Endodermal cell (in vitro differentiated cells): ENCODE results near the gene ADSS1. TPM values are rescaled to one million over a fixed set of nuclear protein-coding genes. Genes with fewer than 3 reads are reported as not detected.
A peak's percentile ranks its signal among the peaks of the same experiment; 100 is the strongest.

Experiments
- DNase-seq: peaks from one replicate; pipeline ENCODE4 v3.0.0-alpha.2; 2017
- H3K27ac ChIP-seq: 2 replicates; pipeline ENCODE4 v1.5.1; 2013; ENCODE audit warnings: mild to moderate bottlenecking, low read depth, low read length, moderate library complexity
- H3K27me3 ChIP-seq: 2 replicates; pipeline ENCODE4 v1.6.1; 2013; ENCODE audit warnings: mild to moderate bottlenecking, low read length, moderate library complexity; ENCODE audit not compliant: insufficient read depth, control insufficient read depth, poor library complexity, severe bottlenecking
- H3K36me3 ChIP-seq: 2 replicates; pipeline ENCODE4 v1.7.0; 2013; ENCODE audit warnings: mild to moderate bottlenecking, low read length, moderate library complexity; ENCODE audit not compliant: control insufficient read depth, insufficient read depth
- H3K4me1 ChIP-seq: one replicate; pipeline ENCODE4 v1.7.0; 2013; ENCODE audit warnings: low read length; ENCODE audit not compliant: control insufficient read depth, insufficient read depth
- H3K4me3 ChIP-seq: 2 replicates; pipeline ENCODE4 v1.5.1; 2013; ENCODE audit warnings: mild to moderate bottlenecking, low read length, moderate library complexity
- H3K9ac ChIP-seq: 2 replicates; pipeline ENCODE4 v1.6.1; 2013; ENCODE audit warnings: mild to moderate bottlenecking, low read length, moderate library complexity; ENCODE audit not compliant: poor library complexity, severe bottlenecking; ENCODE audit errors: extremely low read depth
- H3K9me3 ChIP-seq: 2 replicates; pipeline ENCODE4 v1.6.1; 2013; ENCODE audit warnings: mild to moderate bottlenecking, low read length, moderate library complexity; ENCODE audit not compliant: control insufficient read depth
- H3K27ac Mint-ChIP-seq: 2 replicates; pipeline ENCODE4 v1.8.0; 2020; ENCODE audit warnings: mixed read lengths
- H3K27me3 Mint-ChIP-seq: 2 replicates; pipeline ENCODE4 v1.8.0; 2021; ENCODE audit warnings: mild to moderate bottlenecking, mixed read lengths; ENCODE audit not compliant: insufficient read depth
- H3K36me3 Mint-ChIP-seq: 2 replicates; pipeline ENCODE4 v1.8.0; 2020; ENCODE audit warnings: low read depth, mixed read lengths
- H3K4me1 Mint-ChIP-seq: 2 replicates; pipeline ENCODE4 v1.8.0; 2020; ENCODE audit warnings: mixed read lengths
- H3K4me3 Mint-ChIP-seq: 2 replicates; pipeline ENCODE4 v1.8.0; 2020; ENCODE audit warnings: mild to moderate bottlenecking, moderate library complexity, mixed read lengths
- H3K9me3 Mint-ChIP-seq: 2 replicates; pipeline ENCODE4 v1.8.0; 2020; ENCODE audit warnings: mild to moderate bottlenecking, mixed read lengths
- CTCF ChIP-seq: fragments of 200-600 bp; sonication (generic); conservative IDR thresholded peaks from 2 replicates; pipeline ENCODE4 v1.5.0; 2021; ENCODE audit warnings: antibody characterized with exemption, mild to moderate bottlenecking
- WGBS, 2 experiments: methylation state at CpG; one replicate each; pipeline versions ENCODE4 v1.1.5 to v1.1.7; 2013; ENCODE audit warnings: missing lambda C conversion rate in 2 of 2, mixed read lengths in 1 of 2; ENCODE audit not compliant: insufficient coverage in 1 of 2, insufficient read length in 1 of 2; 5-methylcytosine and 5-hydroxymethylcytosine counted together
- total RNA-seq, 2 donors: library from RNA; stranded (reverse); fragmentation: NEBNext Ultra II Directional in 1 of 2; extraction: Animal tissue kit (Norgen Biotek cat#: 25700) in 1 of 2; gene quantifications; 2 replicates in 1 of 2; 3 replicates in 1 of 2; pipeline ENCODE4 v1.2.1, GENCODE V29; 2021

Gene ADSS1
- total RNA-seq, 2 donors from 2014 or later, result 15.8 to 31.0 TPM

GRCh38 chr14:104710071-104710735 is 13.8 kb upstream of the ADSS1 start:
- Mint-ChIP-seq H3K36me3 (peaks cover 20% of the 10 kb centered on the region), H3K4me1 (no peaks in the 10 kb centered on the region), H3K9me3 (no peaks in the 10 kb centered on the region), H3K27ac (peak overlapping the region; percentile 44), H3K27me3 (no peaks in the 10 kb centered on the region), H3K4me3 (no peak overlapping the region)
- DNase-seq, result no peak
- Histone ChIP-seq H3K27me3 (no peaks in the 10 kb centered on the region), H3K4me3 (no peak overlapping the region), H3K9me3 (no peaks in the 10 kb centered on the region), H3K4me1 (no peaks in the 10 kb centered on the region), H3K9ac (no peak overlapping the region), H3K27ac (no peak overlapping the region), H3K36me3 (peaks cover 9% of the 10 kb centered on the region)
- TF ChIP-seq CTCF, result no peak
- 92 to 94% methylated on average over 19 to 34 of the region's 34 CpGs for WGBS, 2 experiments

- Mint-ChIP-seq H3K36me3 (peaks cover 23% of the 10 kb centered on the region), H3K9me3 (no peaks in the 10 kb centered on the region), H3K4me1 (peaks cover 2% of the 10 kb centered on the region), H3K27ac (no peak overlapping the region), H3K4me3 (no peak overlapping the region), H3K27me3 (no peaks in the 10 kb centered on the region)
- DNase-seq, result no peak
- Histone ChIP-seq H3K4me3 (no peak overlapping the region), H3K9ac (no peak overlapping the region), H3K27ac (no peak overlapping the region), H3K27me3 (no peaks in the 10 kb centered on the region), H3K4me1 (no peaks in the 10 kb centered on the region), H3K9me3 (no peaks in the 10 kb centered on the region), H3K36me3 (peaks cover 3% of the 10 kb centered on the region)
- no peak for TF ChIP-seq CTCF
- 90 to 94% methylated on average over 25 to 40 of the region's 40 CpGs for WGBS, 2 experiments
Observed at GRCh38 chr14:104712881-104713734, 10.9 kb upstream of the ADSS1 start.

DNA sequence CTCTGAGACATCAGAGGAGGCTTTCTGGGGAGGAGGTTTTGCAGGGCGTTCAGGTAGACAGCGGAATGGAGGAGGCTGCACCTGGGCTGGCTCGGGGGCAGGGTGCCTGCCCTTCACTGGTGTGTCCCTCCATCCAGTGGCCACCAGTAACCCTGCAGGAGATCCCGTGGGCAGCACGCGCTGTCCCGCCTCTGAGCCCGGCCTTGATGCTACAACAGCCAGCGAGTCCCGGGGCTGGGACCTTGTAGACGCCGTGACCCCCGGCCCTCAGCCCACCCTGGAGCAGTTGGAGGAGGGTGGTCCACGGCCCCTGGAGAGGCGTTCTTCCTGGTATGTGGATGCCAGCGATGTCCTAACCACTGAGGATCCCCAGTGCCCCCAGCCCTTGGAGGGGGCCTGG is 10.0 kb upstream of the ADSS1 start:
- no peak overlapping the region for H3K27ac ChIP-seq
- no peaks in the 10 kb centered on the region for H3K9me3 ChIP-seq
- Mint-ChIP-seq H3K27ac (no peak overlapping the region), H3K9me3 (no peaks in the 10 kb centered on the region), H3K27me3 (no peaks in the 10 kb centered on the region), H3K36me3 (peaks cover 23% of the 10 kb centered on the region), H3K4me3 (no peak overlapping the region), H3K4me1 (peaks cover 2% of the 10 kb centered on the region)
- H3K9ac ChIP-seq, result no peak overlapping the region
- DNase-seq, result no peak
- peaks cover 3% of the 10 kb centered on the region for H3K36me3 ChIP-seq
- TF ChIP-seq CTCF, result no peak
- H3K4me1 ChIP-seq, result no peaks in the 10 kb centered on the region
- no peak overlapping the region for H3K4me3 ChIP-seq
- H3K27me3 ChIP-seq, result no peaks in the 10 kb centered on the region
- 97% methylated on average over 12 to 16 of the region's 16 CpGs for WGBS, 2 experiments
